Kidney (tissue), 14 donors: ENCODE data around the gene MAP4K1. TPM values are rescaled to one million over a fixed set of nuclear protein-coding genes. Genes with fewer than 3 reads are reported as not detected.

Source experiments
- DNase-seq, 5 donors: peaks; one replicate each; pipeline ENCODE4 v3.0.0-alpha.2; 2013 to 2020
- FAIRE-seq: peaks from 2 replicates; lab custom pipeline; 2012; peaks lifted over from hg19 to GRCh38; lab: Jason Lieb, UNC
- H3K27ac ChIP-seq, 2 donors: one replicate each; pipeline ENCODE4 v1.7.0; 2013; ENCODE audit warnings: low read depth in 2 of 2, low read length in 2 of 2, inconsistent platforms in 1 of 2
- H3K27me3 ChIP-seq: one replicate; pipeline ENCODE4 v1.7.1; 2013; ENCODE audit warnings: low read length, inconsistent platforms; ENCODE audit not compliant: control insufficient read depth, insufficient read depth
- H3K36me3 ChIP-seq, 3 donors: one replicate each; pipeline versions ENCODE4 v1.7.0 to v1.7.1; 2013; ENCODE audit warnings: low read length in 3 of 3, control low read depth in 1 of 3, inconsistent platforms in 1 of 3; ENCODE audit not compliant: insufficient read depth in 3 of 3, control insufficient read depth in 2 of 3
- H3K4me1 ChIP-seq, 3 donors: one replicate each; pipeline versions ENCODE4 v1.7.0 to v1.7.1; 2013; ENCODE audit warnings: low read length in 3 of 3, inconsistent platforms in 1 of 3, low read depth in 1 of 3; ENCODE audit not compliant: control insufficient read depth in 2 of 3, insufficient read depth in 2 of 3
- H3K4me3 ChIP-seq, 3 donors: one replicate each; pipeline versions ENCODE4 v1.7.0 to v1.8.1; 2013; ENCODE audit warnings: low read length in 3 of 3, control low read depth in 1 of 3, inconsistent platforms in 1 of 3
- H3K9ac ChIP-seq, 3 donors: one replicate each; pipeline versions ENCODE4 v1.7.0 to v1.7.1; 2013; ENCODE audit warnings: low read length in 3 of 3, control low read depth in 1 of 3, inconsistent platforms in 1 of 3
- H3K9me3 ChIP-seq, 3 donors: one replicate each; pipeline versions ENCODE4 v1.7.0 to v1.7.1; 2013; ENCODE audit warnings: low read length in 3 of 3, control low read depth in 1 of 3, inconsistent platforms in 1 of 3; ENCODE audit not compliant: control insufficient read depth in 2 of 3, insufficient read depth in 1 of 3
- CTCF ChIP-seq: IDR thresholded peaks from 3 replicates; pipeline ENCODE4 v1.5.1; 2012; ENCODE audit warnings: mild to moderate bottlenecking, moderate library complexity, borderline replicate concordance; ENCODE audit not compliant: insufficient read depth; ENCODE audit errors: extremely low read depth
- intact Hi-C: fragments of 100-400 bp; cut with DNase I; formaldehyde crosslinking; loops from one replicate; pipeline ENCODE4 v1.11.1; 2022
- polyA plus RNA-seq: library from polyadenylated mRNA; stranded (reverse); fragments of 350-450 nt; fragmentation: Illumina TruSeq; extraction: RNeasy Lipid Tissue Mini Kit (QIAGEN cat#74804); gene quantifications from one replicate; pipeline ENCODE4 v1.2.3, GENCODE V29; 2014; ENCODE audit warnings: low read depth, low replicate concordance; ENCODE audit not compliant: insufficient read depth
- total RNA-seq: library from RNA; stranded (reverse); fragmentation: NEBNext Ultra II Directional; extraction: Animal tissue kit (Norgen Biotek cat#: 25700); gene quantifications from one replicate; pipeline ENCODE4 v1.2.1, GENCODE V29; 2021
- donor health status: control.
- donor health status: control.
- donor health status: control.
- donor health status: control.
- donor health status: control.
- donor health status: DM: yes; HTN: yes; CAD: no.
- donor health status: Normal renal cell carcinoma (clear cell type).

The MAP4K1 gene
- total and polyA plus RNA-seq, 2 donors from 2014 or later, result 3.9 to 17.7 TPM

- Histone ChIP-seq H3K4me1 (no peaks in the 10 kb centered on the region), H3K9ac (no peak overlapping the region), H3K27ac (peak overlapping the region in 1 of 2 donors; percentile 23), H3K27me3 (no peaks in the 10 kb centered on the region), H3K36me3 (no peaks in the 10 kb centered on the region), H3K9me3 (peaks cover 1 to 9% (median 5%) of the 10 kb centered on the region in 3 donors), H3K4me3 (no peak overlapping the region)
- DNase-seq (no peak), FAIRE-seq (no peak)
- intact Hi-C loops, result no loop called here
- no peak for TF ChIP-seq CTCF
Measured at GRCh38 chr19:38538793-38539528, 78.8 kb downstream of the MAP4K1 start.

DNA sequence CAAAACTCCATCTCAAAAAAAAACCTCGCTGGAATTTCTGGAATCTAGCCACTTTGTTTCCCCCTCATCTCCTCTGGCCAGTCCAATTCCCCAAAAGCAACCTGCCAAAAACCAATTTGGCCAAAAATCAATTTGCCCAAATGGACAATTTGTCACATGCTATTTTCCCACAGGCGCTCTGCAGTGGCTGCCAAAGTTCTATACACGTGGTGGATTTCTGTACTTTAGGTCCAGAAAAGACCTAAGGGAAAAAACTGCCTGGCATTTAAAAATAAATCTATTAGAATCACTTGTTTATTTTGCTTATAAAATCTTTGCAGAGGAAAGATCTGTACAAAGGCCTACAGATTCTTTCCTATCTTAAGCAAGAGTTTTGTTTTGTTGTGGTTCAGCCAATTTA, 79.4 kb downstream of the MAP4K1 start:
- intact Hi-C loops, result no loop called here
- DNase-seq, result no peak
- Histone ChIP-seq H3K27ac (peak overlapping the region in 1 of 2 donors; percentile 23), H3K4me3 (no peak overlapping the region), H3K9ac (no peak overlapping the region), H3K27me3 (no peaks in the 10 kb centered on the region), H3K9me3 (peaks cover 1 to 9% (median 5%) of the 10 kb centered on the region in 3 donors), H3K4me1 (no peaks in the 10 kb centered on the region), H3K36me3 (no peaks in the 10 kb centered on the region)
- no peak for TF ChIP-seq CTCF
- FAIRE-seq, result no peak

Other genes starting within 250 kb of the MAP4K1 start
- gene PSMD8, start 243.4 kb downstream of the MAP4K1 start, total RNA-seq, result 126 TPM
- 217 TPM for gene PSMD8, start 243.4 kb downstream of the MAP4K1 start, polyA plus RNA-seq
- 1.6 TPM for gene GGN, start 229.9 kb downstream of the MAP4K1 start, total RNA-seq
- 0.92 TPM for gene GGN, start 229.9 kb downstream of the MAP4K1 start, polyA plus RNA-seq
- 8.7 TPM for gene SPRED3, start 229.3 kb downstream of the MAP4K1 start, total RNA-seq
- gene SPRED3, start 229.3 kb downstream of the MAP4K1 start, polyA plus RNA-seq, result 0.17 TPM
- gene FAM98C, start 214.9 kb downstream of the MAP4K1 start, total RNA-seq, result 22.3 TPM
- gene FAM98C, start 214.9 kb downstream of the MAP4K1 start, polyA plus RNA-seq, result 25.2 TPM
- gene RASGRP4, start 191.7 kb downstream of the MAP4K1 start, total RNA-seq, result 3.6 TPM
- gene RASGRP4, start 191.7 kb downstream of the MAP4K1 start, polyA plus RNA-seq, result 0.80 TPM
- gene RYR1, start 184.3 kb downstream of the MAP4K1 start, total RNA-seq, result 2.8 TPM
- 0.69 TPM for gene RYR1, start 184.3 kb downstream of the MAP4K1 start, polyA plus RNA-seq
- gene EIF3K, start 1.2 kb upstream of the MAP4K1 start, total RNA-seq, result 259 TPM
- 723 TPM for gene EIF3K, start 1.2 kb upstream of the MAP4K1 start, polyA plus RNA-seq
- 606 TPM for gene ACTN4, start 29.7 kb upstream of the MAP4K1 start, total RNA-seq
- 231 TPM for gene ACTN4, start 29.7 kb upstream of the MAP4K1 start, polyA plus RNA-seq
- 31.1 TPM for gene CAPN12, start 126.5 kb upstream of the MAP4K1 start, total RNA-seq
- gene CAPN12, start 126.5 kb upstream of the MAP4K1 start, polyA plus RNA-seq, result 27.1 TPM
- gene LGALS7, start 155.6 kb upstream of the MAP4K1 start, total RNA-seq, result 1.3 TPM
- gene LGALS7, start 155.6 kb upstream of the MAP4K1 start, polyA plus RNA-seq, result not detected
- gene LGALS7B, start 171.2 kb upstream of the MAP4K1 start, total RNA-seq, result not detected
- gene LGALS7B, start 171.2 kb upstream of the MAP4K1 start, polyA plus RNA-seq, result 3.7 TPM
- gene LGALS4, start 195.0 kb upstream of the MAP4K1 start, total RNA-seq, result 12.2 TPM
- gene LGALS4, start 195.0 kb upstream of the MAP4K1 start, polyA plus RNA-seq, result 1.2 TPM
- gene ECH1, start 213.8 kb upstream of the MAP4K1 start, total RNA-seq, result 167 TPM
- gene ECH1, start 213.8 kb upstream of the MAP4K1 start, polyA plus RNA-seq, result 534 TPM
- gene HNRNPL, start 232.0 kb upstream of the MAP4K1 start, total RNA-seq, result 278 TPM
- 168 TPM for gene HNRNPL, start 232.0 kb upstream of the MAP4K1 start, polyA plus RNA-seq